Epithelial cell of proximal tubule (primary cell): ENCODE measurements around the gene SPRY2. TPM values are rescaled to one million over a fixed set of nuclear protein-coding genes. Genes with fewer than 3 reads are reported as not detected.
A peak's percentile ranks its signal among the peaks of the same experiment; 100 is the strongest.
"Not testable (repeated sequence)": the region's sequence is repeated elsewhere in the genome, so short reads cannot be mapped to it uniquely, and the experiment has no call there.

Source experiments
- DNase-seq: peaks from one replicate; pipeline ENCODE4 v3.0.0-alpha.2; 2011; ENCODE audit warnings: low read depth
- H3K4me3 ChIP-seq: 2 replicates; pipeline ENCODE4 v1.5.1; 2011; ENCODE audit warnings: low read depth, mild to moderate bottlenecking, low read length
- total RNA-seq: library from RNA; depleted of rRNA; stranded (reverse); fragments of >200 nt; gene quantifications from 2 replicates; pipeline ENCODE4 v1.2.3, GENCODE V29; 2015
- TF ChIP-seq, protein P1 (sequence below): conservative IDR thresholded peaks from 2 replicates; pipeline ENCODE4 v1.5.1; 2012; ENCODE audit warnings: low read depth, mild to moderate bottlenecking, low read length

The SPRY2 gene
- total RNA-seq, 1 donor from 2014 or later: 25.8 TPM

DNA sequence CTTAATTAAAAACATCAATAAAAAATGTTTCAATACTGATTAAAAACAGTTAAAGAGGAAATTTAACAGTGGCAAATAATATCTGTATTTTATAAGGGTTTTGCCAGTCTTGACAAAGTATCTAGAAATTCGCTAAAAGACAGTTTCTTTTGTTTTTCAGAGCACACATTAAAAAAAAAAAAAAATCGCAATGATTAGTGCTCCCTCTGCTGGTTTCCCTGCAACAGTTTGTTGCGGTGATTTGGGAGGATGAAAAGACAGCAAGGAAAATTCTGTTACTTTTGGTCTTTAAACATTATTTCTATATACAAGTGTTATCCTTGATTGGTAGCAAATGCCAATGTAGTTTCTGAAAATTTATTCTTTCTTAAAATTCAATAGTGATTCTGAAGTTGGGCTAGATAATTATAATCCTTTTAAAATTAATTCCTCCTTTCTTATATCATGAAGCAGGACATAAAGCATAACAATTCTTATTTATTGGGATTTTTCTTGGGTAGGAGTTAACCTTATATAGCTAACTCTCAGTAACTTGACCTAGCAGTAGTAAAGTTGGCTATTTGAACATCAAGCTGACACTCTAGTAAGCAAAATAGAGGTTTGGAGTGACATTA, 23.1 kb upstream of the SPRY2 start:
- TF ChIP-seq, protein P1, sequence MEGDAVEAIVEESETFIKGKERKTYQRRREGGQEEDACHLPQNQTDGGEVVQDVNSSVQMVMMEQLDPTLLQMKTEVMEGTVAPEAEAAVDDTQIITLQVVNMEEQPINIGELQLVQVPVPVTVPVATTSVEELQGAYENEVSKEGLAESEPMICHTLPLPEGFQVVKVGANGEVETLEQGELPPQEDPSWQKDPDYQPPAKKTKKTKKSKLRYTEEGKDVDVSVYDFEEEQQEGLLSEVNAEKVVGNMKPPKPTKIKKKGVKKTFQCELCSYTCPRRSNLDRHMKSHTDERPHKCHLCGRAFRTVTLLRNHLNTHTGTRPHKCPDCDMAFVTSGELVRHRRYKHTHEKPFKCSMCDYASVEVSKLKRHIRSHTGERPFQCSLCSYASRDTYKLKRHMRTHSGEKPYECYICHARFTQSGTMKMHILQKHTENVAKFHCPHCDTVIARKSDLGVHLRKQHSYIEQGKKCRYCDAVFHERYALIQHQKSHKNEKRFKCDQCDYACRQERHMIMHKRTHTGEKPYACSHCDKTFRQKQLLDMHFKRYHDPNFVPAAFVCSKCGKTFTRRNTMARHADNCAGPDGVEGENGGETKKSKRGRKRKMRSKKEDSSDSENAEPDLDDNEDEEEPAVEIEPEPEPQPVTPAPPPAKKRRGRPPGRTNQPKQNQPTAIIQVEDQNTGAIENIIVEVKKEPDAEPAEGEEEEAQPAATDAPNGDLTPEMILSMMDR: peak; percentile 83
- no peak for DNase-seq
- H3K4me3 ChIP-seq: no peak overlapping the region

DNA sequence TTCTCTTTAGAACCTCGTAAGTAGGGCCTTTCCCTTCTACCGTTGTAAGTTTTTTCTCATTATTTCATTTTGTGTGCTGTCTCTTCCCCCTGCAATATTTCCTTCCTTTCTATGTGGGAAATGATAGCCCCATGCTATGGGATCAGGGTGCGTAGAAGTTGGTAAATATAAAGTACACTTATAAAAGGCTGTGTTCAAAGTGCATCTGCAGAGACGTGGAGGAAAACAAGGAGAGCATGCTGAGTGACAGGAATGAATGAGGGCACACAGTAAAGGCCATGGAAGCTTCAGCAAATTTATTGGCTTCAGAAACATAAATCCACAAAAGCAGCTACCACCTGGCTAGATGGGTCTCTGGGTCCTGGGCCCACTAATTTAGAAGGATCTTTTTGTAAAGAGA, 21.6 kb upstream of the SPRY2 start:
- no peak overlapping the region for H3K4me3 ChIP-seq
- no peak for DNase-seq
- TF ChIP-seq, protein P1: no peak

DNA sequence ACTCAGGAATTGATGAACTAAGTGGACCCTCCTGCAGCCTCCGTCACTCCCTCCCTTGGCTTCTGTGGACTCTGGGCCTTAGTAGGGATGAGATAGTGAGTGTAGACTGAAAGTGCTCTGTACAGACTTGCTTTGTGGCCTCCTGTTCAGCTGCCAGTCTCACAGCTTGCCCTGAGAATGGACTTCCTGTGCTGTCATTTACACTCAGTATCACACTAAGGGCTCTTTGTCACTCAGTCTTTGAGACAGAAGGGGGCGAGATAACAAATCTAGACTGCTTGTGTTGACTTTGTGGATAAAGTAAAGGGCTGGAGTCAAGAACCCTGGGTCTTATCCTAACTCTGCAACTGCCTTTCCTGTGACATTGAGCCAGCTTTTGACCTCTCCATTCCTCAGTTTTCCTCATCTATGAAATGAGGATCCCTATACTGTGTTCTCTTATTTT, 21.0 kb upstream of the SPRY2 start:
- no peak overlapping the region for H3K4me3 ChIP-seq
- DNase-seq: no peak
- TF ChIP-seq, protein P1: peak; percentile 23

DNA sequence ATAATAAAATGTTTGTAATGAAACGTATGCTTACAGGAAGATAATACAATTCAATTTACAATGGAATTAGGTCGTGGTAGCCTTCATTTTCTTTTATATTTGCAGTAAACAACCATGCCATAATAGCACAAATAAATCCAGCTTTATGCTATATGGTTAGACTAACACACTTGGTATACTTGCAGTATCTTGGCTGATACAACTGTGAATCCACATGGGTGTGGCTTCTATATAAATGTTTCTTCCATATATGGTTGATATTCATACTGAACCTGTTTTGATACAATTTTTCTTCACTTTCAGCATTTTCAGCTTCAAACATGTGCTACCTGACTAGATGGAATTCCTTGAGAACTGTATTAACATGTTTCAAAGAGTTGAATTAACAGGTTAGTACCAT, 20.4 kb upstream of the SPRY2 start:
- H3K4me3 ChIP-seq: no peak overlapping the region
- TF ChIP-seq, protein P1: no peak
- DNase-seq: no peak

DNA sequence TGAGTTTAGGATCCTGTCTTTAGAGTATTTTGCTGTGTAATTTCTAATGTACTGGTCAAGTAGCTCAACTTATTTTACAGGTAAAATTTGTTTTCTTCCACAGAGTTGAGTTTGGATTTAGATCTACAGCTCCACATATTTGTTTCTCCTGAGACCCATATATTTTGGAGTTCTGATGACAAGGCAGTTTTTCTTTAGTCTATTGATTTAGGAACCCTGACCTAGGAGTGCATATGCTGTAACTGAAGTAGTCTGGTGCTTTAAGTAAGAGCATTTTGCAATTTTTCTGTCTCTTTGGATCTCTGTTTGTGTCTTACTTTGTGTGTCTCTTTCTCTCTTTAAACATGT, 19.5 kb upstream of the SPRY2 start:
- TF ChIP-seq, protein P1: no peak
- no peak overlapping the region for H3K4me3 ChIP-seq
- no peak for DNase-seq

DNA sequence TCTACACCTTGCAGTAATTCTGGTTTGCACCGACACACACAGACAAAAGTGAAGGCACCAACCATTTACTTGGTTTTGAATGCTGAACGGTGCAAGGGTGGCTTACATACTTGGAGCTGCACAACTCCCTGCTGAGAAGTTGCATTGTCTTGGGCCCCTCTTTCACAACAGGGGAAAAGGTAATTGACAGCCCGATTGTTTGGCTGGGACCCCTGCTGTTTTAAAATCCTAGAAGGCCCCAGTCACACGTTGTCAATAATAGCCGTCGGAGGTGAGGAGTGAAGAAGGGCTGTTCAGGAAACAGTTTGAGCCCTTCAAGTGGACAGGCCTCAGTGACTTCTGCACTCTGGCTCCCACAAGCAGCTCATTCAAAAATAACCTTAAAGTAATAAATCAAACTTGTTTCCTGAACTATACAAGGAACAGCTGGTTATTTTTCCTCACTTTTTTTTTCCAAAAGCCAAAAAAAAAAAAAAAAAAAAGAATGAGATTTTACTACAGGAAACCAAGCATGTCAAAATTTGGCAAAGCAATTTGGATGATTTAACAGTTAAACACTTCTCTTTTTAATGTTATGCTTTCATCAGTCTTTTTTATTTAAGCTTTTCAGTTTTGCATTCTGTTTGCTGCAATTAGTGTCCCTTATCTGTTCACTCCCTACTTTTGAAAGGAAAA, 19.0 kb upstream of the SPRY2 start:
- TF ChIP-seq, protein P1: no peak
- no peak overlapping the region for H3K4me3 ChIP-seq
- no peak for DNase-seq

DNA sequence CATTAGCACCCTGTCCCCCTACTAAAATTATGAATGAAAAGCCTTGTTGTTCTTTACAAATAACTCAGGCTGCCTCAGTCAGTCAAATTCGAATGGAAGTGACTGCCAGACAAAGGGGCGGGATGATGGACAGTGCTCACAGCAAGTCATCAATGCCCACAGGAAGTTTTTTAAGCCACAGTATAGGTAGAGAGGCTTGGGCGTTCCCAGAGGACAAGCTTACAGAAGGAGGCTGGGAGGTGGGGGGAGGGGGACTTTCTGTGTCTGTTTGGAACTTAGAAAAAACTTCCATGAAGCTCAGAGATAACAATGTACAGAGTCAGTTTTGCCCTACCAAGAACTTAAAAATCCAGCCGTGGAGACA, 18.5 kb upstream of the SPRY2 start:
- H3K4me3 ChIP-seq: no peak overlapping the region
- TF ChIP-seq, protein P1: no peak
- DNase-seq: no peak

DNA sequence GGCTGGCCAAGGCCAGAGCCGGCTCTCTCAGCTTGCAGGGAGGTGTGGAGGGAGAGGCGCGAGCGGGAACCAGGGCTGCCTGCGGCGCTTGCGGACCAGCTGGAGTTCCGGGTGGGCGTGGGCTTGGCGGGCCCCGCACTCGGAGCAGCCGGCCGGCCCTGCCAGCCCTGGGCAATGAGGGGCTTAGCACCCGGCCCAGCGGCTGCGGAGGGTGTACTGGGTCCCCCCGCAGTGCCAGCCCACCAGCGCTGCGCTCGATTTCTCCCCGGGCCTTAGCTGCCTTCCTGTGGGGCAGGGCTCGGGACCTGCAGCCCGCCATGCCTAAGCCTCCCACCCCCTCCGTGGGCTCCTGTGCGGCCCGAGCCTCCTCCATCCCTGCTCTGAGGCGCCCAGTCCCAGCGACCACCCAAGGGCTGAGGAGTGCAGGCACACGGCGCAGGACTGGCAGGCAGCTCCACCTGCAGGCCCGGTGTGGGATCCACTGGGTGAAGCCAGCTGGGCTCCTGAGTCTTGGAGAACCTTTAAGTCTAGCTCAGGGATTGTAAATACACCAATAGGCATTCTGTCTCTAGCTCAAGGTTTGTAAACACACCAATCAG, 14.7 kb upstream of the SPRY2 start:
- H3K4me3 ChIP-seq, DNase-seq: not testable (repeated sequence)
